Activated CD4-positive, alpha-beta T cell treated with anti-CD3 and anti-CD28 coated beads, Interleukin-2, Interleukin-6, amounts not matched to agents 100 ng/mL and 50 ng/mL, durations not matched to agents 16 hours and 8 hours (primary cell): ENCODE data around the gene SH2D2A.

Experiments
- DNase-seq: peaks from one replicate; pipeline ENCODE4 v3.0.0-alpha.2; 2020

SH2D2A gene

DNA sequence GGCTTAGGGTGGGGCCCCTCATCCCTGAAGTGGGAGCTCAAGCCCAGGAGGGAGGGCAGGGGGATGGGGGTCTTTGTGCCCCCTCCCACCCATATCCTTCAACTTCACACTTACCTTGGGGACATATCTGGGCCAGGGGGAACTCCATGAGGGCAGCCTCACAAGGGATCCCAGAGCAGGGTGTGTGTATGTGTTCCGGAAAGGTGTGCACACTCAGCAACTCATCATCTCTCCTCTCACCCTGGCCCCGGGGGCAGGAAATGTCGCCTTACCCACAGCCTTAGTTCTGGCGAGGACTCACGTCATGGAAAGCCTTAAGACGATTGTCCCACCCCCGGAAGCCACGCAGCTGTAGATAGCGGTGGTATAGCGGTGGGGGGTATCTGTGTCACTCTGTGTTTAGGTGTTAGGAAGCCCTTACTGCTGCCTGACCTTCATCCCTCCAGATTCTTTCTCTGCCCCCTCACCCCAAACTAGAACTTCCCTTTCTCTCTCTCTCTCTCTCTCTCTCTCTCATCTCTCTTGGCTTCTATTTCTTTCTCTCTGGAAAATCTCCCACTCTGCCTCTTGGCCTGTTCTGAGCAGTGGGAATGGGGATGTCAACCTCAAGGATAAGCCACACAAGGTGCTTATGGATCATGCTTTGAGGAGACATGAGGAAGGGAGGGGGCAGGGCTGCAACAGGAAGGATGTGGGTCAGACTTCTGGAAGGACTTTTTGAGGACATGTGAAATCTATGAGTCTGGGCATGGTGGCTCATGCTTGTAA lies at the start of gene SH2D2A:
SH2D2A (minus strand) TSS at position 288 of the 768 bp plus-strand sequence; CDS start at position 148, 140 bp downstream.
- peak; percentile 96 for DNase-seq

DNA sequence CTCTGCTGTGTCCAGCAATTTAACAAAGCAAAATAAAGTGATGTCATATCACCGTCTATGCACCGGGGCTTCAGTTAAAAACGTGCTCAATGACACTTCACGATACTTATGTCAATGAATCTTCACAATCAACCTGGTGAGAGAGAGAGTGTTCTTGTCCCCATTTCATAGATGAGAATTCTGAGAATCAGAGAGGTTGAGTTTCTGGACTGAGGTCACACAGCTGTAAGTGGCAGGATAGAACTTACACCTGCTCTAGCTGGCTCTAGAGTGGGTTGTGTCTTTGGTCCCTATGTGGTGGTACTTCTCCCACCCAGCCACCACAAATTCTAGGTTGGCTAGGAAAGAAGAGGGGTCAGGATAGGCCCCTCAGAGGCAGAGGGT lies 49.2 kb upstream of the SH2D2A start:
- DNase-seq = no peak

DNA sequence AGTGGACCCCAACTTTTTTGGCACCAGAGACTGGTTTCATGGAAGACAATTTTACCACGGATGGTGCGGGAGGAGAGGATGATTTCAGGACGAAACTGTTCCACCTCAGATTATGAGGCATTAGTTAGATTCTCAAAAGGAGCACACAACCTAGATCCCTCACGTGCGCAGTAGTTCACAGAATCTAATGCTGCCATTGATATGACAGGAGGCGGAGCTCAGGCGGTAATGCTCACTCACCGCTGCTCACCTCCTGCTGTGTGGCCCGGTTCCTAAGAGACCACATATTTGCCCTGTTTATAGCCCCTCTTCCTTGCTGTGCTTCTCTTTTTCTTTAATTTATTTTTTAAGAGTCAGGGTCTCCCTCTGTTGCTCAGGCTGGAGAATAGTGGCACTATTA lies 48.6 kb upstream of the SH2D2A start:
- no peak for DNase-seq

DNA sequence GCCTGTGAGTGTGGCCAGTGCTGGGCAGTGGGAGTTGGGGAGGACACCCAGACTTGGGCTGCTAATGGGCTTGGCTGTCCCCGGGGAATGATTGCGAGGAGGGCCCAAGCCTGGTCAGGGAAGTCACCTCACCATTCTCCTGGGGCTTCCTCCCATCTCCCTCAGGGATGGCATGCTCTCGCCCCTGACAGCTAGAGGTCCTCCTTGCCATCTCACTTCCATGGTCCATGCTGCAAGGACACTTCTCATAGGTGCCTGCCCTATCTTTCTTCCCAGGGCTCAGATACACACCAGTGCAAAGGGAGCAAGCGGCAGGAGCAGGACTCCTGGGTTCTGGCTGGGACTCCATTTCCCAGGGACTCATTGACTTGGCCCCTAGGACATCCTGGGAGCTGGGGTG lies 48.1 kb upstream of the SH2D2A start:
- no peak for DNase-seq

DNA sequence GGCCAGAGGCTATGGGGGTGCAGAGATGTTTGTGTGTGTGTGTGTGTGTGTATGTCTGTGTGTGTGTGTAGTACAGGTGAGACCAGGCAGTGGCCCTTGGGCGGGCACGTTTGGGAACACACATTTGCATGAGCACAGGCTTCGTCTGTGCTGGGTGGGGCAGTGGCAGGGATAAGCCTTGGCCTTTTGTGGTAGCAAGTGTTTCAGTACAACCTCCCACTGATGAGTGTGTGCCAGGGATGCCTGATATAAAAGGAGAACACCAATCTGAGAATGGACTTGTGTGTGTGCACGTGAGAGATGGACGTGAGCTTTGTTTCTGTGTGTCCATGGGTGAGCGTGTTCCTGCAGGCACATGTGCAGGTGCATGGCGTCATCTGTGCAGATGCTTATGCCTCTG lies 47.0 kb upstream of the SH2D2A start:
- no peak for DNase-seq

DNA sequence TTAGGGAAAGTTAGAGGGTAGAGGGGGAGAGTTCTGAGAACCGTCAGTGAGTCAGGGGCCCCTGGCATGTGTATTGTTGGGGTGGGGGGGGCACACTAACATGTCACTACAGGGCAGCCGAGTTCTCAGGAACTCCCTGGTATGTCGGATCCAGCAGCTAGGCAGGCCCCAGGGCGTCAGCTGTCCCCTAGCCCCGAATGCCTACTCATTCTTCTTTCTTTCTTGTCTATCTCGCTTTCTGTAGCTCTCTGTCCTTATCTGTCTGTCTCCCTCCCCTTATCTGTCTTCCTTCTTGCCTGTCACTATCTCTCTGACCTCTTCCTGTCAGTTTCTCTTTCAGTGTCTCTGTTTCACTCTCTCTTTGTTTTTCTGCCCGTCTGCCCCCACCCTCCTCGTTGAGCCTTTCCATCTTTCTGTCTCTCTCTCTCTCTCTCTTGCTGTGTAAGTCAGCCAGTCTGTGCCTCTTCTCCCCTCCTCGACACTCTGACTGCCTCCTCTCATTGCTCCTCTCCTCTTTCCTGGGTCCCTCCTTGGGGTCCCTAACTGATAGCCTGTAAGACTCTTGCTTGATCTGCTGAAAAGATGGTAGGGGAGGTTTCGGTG lies 46.5 kb upstream of the SH2D2A start:
- DNase-seq = peak; percentile 54

DNA sequence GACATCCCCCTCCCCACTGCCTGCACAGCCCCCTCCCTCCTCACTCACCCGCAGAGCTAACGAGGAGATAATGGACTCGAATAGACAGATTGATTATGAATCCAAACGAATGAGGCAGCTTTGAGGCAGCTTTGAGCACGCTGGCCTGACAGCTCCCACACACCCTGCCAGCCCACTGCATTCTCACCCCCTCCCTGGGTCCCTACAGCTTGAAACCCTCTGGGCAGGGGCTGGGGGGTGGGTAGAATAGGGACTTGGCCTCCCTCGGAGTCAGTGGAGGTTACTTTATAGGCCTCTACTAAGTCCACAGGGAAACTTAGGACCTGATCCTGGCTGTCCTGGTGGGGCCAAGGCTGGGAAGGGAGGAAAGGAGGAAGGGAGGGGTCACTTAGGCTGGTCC lies 45.9 kb upstream of the SH2D2A start:
- DNase-seq = no peak

DNA sequence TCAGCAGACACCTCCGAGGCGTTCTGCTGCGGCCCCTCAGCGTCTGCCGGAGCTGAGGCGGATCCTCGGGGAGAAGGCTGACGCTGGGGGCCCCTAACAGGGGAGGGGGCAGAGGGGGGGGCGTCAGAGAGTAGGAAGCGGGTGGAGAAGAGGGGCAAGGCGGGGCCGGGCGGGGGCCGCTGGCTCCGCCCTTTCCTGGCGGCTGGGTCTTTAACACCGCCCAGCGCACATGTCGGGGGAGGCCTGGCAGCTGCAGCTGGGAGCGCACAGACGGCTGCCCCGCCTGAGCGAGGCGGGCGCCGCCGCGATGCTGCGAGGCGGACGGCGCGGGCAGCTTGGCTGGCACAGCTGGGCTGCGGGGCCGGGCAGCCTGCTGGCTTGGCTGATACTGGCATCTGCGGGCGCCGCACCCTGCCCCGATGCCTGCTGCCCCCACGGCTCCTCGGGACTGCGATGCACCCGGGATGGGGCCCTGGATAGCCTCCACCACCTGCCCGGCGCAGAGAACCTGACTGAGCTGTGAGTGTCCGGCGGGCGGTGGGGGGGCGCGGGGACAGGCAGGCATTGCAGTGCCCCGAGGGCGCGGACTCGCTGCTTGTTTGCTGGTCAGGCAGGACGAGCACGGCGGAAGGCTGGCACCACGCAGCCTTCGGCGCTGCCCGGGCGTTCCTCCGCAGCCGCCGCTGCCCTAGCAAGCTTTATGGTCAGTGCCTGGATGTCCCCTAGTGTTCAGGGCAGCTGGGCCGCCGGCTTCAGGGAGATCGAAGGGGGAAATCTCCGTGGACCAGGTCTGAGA lies 44.2 kb upstream of the SH2D2A start, which contains the start of gene NTRK1:
NTRK1 (plus strand) TSS at position 238 of the 796 bp plus-strand sequence; CDS start at position 308, 70 bp downstream.
- peak; percentile 60 for DNase-seq

DNA sequence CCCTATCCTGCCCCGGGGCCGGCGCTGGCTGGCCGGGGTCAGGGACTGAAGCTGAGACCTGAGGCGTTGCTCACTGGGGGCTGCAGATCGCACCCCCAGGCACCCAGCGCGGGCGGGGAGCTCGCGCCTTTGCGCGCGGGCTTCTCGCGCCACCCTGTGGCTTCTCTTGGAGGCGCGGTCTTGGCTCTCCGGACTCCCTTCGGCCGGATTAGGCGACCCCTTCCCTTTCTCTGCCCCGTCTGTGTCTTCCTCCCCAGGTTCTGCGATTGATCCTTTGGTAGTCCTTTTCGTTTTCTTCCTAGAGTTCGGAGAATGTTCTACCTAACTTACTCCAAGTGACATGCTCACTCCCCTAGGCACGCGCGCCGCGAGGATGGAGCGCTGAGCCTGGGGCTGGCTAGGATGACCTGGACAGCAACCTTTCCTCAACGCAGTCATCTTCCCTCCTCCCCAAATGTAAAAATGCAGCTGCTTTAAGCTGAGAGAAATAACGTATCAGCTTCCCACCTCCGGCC lies 43.5 kb upstream of the SH2D2A start:
- peak; percentile 68 for DNase-seq

DNA sequence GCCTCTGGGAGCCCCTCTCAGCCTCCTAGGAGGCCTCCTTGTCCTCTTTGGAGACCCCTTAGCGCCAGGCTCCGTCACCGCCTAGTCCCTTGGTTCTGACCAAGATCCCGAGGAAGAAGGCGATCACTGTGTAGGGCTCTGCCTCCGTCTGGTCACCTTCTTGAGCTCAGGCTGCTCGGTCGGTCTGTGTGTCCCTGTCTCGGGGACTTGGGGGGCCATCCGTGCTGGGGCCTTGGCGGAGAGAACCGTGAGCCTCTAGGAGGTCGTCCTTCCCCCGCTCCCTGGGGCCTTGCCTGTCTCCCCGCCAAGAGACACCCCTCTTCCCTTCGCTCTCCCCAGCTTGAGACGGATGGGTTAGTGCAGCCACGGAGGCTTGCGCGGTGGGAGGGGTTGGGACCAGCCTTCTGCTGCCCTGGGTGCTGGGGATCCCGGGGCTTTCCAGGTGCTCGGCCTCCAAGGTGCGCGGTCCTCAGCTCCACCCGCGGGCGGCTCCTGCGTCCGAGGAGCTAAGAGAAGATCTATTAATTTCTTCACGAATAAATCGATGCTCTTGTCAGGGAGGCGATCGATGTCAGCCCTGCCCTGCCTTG lies 43.0 kb upstream of the SH2D2A start:
- no peak for DNase-seq

DNA sequence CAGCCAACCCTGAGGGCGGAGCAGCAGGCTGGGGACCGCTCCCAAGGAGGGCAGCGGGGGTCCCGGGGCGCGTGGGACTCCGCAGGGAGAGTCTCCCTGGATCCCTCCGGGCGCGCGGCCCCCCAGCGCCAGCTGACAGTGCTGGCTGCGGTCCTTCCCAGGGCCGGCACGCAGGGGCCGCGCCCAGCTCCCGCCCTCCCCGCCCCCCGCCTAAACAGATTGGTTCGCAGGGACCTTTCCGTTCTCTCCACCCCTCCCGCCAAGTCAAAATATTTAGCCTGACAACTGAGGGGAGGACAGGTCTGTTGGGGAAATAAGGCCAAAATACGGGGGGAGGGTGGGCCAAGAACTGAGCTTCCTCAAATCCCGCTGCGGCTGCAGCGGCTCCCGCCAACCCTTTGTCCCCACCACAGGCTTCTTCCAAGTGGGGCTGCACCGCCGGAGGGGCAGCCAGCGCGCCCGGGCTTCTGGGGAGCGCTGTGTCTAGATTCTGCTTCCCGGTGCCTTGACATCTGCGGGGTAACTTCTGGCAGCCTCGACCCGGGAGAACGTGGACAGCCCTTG lies 42.4 kb upstream of the SH2D2A start, which contains the start of gene INSRR:
INSRR (minus strand) TSS at position 159 of the 564 bp plus-strand sequence. CDS start 496 bp downstream, outside the sequence.
- no peak for DNase-seq

DNA sequence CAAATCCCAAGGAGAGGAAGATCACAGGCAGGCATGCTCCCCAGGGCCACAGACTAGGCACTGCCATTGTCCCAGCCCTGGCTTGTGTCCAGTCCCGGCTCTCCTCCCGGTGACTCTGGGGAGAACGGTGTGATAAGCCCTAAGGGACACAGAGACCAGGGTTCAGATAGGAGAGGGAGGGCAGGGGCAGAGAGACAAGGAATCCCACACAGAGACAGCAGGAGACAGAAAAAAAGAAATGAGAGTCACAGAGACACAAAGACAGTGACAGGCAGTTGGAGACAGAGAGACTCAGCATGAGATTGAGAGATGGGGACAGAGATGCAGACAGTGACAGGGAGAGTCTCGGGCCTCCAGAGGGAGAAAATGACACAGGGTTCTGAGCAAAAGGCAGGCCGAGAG lies 41.9 kb upstream of the SH2D2A start:
- DNase-seq = no peak

DNA sequence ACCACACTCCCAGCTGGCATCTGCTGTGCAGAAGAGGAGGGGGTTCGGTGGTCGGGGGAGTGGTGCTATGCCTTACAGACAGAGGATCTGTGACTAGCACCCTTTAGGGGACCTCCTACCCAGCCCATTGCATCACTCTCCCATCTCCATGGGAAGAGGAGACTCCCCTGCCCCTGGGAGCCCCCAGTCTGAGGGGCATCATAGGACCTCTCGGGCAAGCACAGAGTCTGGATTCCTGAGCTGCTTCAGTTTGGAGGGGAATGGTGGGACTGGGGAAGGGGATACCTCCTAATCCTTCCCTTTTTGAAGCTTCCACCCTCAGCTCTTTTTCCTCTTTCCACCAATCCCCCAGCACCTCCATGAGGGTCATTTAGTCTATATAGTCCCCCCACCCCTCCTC lies 40.9 kb upstream of the SH2D2A start:
- no peak for DNase-seq

DNA sequence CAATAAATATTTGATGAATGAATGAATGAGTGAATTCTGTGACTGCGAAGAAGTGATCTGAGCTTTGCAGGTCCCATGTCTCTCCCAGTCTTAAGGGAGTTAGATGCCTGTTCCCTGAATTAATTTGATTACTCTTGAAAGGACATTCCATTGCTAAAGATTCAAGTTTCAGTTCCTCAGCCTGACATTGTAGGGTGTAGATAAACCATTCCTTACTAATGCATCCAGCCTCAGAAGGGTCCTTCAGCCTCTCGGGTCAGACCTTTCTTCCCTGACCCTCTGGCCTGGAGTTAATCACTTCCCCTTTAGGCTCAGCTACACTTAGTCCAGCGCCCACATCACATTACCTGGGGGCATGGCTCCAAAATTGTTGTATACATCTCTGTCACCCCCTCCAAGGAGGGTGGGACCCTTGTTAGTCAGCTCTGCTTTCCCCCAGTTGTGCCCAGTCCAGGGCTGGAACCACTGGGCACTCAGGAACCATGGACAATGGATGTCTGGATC lies 39.7 kb upstream of the SH2D2A start:
- DNase-seq = no peak

DNA sequence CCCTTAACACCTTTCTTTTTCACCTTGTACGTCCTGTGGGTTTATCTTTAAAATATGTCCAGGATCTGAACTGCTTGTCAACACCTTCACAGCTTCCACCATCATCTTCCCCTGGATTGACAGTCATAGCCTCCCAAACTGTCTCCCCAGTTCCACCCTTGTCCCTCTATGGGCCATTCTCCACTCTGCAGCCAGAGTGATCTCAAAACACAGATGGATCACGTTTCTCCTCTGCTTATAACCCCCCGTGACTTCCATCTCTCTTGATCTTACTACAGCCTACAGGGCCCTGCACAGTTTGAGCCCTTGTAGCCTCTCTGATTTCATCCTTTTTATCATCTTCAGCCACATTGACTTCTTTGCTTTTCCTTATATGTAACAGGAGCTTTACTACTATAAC lies 38.0 kb upstream of the SH2D2A start:
- DNase-seq = no peak

DNA sequence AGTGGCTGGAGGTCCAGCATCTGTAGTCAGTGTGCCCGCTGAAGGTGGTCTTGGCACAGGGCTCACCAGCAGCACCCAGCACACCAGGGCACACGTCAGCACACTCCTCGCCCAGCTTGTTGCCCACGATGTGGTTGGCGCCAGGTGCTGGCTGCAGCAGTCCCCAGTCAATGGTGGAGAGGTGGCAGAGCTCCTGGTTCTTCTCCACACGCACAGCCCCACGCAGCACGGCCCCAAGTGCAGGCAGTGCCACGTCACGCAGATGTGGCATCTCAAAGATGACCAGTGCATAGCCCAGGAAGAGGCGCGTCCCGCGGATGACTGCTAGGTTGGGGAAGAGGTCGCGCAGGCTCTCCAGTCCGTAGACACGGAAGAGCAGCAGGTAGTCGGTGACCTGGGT lies 37.1 kb upstream of the SH2D2A start:
- no peak for DNase-seq

DNA sequence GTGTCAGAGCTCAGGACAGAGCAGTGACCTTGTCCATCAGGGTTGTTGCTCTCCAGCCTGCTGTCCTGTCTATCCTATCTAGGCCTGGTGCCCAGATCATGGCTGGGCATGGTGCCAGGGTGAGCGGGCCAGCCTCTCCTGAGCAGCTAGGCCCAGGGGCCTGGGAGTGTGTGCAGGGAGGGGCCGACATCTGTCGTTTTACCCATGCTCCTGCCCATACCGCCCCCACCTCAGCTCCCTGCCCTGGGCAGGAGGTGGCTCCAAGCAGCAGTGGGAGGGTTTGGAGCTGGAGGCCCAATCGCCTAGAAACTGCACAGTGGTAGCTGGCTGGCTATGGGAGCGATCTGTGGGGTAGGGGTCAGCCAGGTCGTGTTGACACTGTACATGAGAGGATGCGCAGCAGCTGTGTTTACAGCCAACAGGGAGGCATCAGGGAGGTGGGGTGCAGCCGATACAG lies 35.8 kb upstream of the SH2D2A start:
- no peak for DNase-seq

DNA sequence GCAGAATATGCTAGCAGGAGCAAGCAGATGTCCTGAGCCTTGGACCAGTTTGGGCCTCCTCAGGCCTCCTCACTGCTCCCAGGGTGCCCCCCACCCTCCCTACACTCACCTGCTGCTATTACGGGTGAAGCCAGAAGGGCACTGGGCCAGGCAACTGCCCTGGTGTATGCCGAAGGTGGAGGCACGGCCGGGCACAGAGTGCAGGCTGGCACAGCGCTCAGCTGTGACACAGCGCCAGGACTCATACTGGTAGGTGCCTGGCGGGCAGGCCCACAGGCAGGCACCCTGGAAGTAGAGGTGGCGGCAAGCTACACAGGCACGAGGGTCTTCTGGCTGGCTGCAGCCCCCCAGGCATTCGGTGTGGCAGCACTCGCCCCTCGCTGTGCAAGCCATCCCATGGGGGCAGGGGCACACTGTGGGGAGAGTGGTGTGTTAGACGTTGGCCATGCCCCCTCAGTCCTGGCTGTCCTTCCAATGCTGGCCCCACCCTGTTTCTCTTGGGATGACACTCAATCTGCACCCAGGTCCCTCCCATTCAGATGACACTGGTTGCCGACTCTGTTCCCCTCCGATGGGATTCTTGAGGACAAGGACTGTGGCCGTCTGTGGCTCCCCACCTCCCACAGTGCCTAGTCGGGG lies 35.2 kb upstream of the SH2D2A start:
- no peak for DNase-seq

DNA sequence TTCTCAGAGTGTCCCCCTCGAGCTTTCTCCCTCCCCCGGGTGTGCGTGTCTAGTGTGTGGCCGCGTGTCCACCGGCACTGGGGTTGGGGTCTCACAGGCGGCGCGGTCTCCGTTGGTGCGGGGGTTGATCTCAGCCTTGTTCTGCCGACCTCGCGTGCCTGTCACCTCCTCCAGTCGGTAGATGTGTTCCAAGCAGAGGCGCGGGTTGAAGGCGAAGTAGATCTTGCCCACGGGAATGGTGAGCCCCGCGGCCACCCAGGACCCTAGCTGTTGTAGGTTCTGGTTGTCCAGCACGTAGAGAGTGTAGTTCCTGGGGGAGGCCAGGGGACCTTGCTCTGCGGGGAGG lies 32.5 kb upstream of the SH2D2A start:
- no peak for DNase-seq

DNA sequence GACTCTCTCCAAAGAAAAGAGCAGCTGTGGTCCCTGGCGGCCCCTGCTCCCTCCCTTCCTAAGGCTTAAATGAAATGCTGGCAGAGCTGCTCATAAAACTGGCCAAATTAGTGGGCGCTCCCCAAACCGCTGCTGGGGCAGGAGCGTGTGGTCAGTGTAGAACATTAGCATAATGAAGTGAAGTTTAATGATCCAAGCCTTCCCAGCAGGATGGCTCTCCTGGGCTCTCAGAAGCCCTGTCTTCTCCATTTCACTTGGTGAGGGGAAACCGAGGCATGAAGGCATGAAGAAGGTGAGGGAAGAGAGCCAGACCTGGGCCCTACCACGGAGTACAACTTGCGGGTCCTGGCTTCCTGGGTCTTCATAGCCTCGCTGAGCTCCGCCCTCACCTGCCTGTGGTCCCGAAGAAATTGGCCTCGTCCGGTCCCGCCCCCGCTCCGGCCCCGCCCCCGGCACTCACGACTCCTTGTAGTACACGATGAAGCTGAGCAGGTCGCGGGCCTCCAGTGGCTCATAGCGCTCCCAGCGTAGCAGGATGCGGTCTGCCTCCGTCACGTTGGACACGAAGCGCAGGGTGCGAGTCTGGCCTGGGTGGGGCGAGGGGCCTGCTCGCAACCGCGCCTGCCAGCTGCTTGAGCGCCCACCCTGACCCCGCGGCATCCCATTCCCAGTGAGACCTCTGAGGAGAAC lies 32.0 kb upstream of the SH2D2A start:
- DNase-seq = peak; percentile 72
